Measurements from ENCODE around the gene BBOX1.

Gene BBOX1

DNA sequence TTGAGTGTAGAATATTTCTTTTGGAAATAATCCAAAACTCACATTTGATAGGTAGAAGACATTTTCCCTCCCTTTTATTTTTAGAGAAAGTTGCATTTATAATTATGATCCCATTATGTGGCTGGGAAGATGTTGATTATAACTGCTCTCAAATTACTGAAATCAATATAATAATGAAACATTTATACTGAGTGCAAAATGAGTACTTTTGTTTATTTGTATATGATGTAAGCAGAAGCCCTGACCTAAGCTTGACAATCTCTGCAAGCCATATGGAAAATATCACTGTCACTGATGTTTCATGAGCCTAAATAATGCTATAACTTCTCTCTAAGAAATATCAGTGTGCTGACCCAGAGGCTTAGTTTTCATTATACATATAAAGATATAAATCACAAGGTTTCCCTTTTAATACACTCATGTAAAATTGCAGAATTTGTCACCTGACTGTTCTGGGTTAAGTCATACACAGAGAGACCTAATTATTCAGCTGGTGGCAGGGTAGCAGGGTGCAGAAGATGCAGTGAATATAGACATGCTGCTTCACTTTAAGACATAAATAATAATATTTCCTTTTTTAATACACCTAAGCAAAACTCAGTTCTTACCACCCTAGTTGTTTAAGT lies 99.2 kb downstream of the BBOX1 start:
- peaks cover 50% of the 10 kb centered on the region for H3K9me3 Mint-ChIP-seq
- H3K4me1 Mint-ChIP-seq (ENCODE audit: low read depth) = no peaks in the 10 kb centered on the region
- no peak overlapping the region for H3K4me3 Mint-ChIP-seq
- no peaks in the 10 kb centered on the region for H3K36me3 Mint-ChIP-seq (ENCODE audit: low read depth)
- intact Hi-C loops (cut with micrococcal nuclease) = no loop called here
- no peaks in the 10 kb centered on the region for H3K27me3 Mint-ChIP-seq
- H3K27ac Mint-ChIP-seq = no peak overlapping the region

DNA sequence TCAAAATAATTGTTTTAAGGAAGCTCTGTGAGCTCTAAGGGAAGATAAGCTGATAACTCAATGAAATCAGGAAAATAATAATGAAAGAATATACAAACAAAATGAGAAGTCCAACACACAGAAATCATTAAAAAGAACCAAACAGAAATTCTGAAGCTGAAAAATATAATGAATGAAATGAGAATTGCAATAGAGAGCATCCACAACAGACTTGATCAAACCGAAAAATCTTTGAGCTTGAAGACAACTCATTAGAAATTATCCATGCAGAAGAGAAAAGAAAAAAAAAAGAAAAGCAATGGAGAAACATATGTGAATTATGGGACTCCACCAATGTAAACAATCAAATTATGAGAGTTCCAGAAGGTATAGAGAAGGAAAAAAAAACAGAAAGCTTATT lies 101.0 kb downstream of the BBOX1 start:
- no peaks in the 10 kb centered on the region for H3K36me3 Mint-ChIP-seq (ENCODE audit: low read depth)
- no peak overlapping the region for H3K27ac Mint-ChIP-seq
- H3K4me3 Mint-ChIP-seq = no peak overlapping the region
- intact Hi-C loops (cut with micrococcal nuclease) = no loop called here
- peaks cover 33% of the 10 kb centered on the region for H3K9me3 Mint-ChIP-seq
- no peaks in the 10 kb centered on the region for H3K4me1 Mint-ChIP-seq (ENCODE audit: low read depth)
- no peaks in the 10 kb centered on the region for H3K27me3 Mint-ChIP-seq

DNA sequence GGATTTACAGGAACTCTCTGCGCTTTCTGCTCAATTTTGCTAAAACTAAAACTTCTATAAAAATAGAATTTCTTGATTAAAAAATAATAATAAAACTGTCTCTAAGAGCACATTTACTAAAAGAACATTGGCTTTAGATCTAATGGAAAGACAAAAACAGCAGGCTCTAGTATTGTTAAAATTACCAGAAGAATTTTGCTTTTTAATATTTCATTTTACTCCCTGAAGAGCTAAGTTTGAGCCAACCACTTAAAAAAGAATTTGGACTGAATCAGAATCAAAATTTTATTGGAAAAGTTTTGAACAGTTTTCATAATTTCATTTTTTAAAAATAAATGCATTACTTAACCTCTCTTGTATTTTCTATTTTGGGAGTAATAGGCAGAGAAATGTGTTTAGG lies 107.3 kb downstream of the BBOX1 start:
- no peaks in the 10 kb centered on the region for H3K27me3 Mint-ChIP-seq
- intact Hi-C loops (cut with micrococcal nuclease) = no loop called here

DNA sequence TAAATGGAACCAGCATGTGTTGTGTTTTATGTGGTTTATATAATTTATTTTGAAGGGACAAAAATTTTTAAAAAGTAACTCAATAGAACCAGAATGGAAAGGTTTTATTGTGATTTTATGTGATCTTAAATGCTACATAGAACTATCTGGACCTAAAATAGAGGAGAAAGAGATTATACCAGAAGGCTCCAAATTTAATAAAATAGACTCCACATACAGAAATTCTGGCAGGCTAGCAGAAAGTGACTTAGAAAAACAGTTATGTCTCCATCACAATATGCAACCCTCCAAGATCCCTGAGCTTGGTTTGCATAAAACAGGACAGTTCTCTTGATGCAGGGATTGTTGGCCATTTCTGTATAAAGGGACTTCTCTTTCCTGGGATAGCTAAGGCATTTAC lies 107.9 kb downstream of the BBOX1 start:
- intact Hi-C loops (cut with micrococcal nuclease) = no loop called here
- Mint-ChIP-seq H3K4me1 (ENCODE audit: low read depth) (no peaks in the 10 kb centered on the region), H3K27ac (no peak overlapping the region)

More for the DNA sequence above, 107.3 kb downstream of the BBOX1 start:
- H3K27ac Mint-ChIP-seq = no peak overlapping the region
- H3K4me3 Mint-ChIP-seq = no peak overlapping the region
- no peaks in the 10 kb centered on the region for H3K4me1 Mint-ChIP-seq (ENCODE audit: low read depth)
- H3K9me3 Mint-ChIP-seq = peaks cover 11% of the 10 kb centered on the region
- no peaks in the 10 kb centered on the region for H3K36me3 Mint-ChIP-seq (ENCODE audit: low read depth)

DNA sequence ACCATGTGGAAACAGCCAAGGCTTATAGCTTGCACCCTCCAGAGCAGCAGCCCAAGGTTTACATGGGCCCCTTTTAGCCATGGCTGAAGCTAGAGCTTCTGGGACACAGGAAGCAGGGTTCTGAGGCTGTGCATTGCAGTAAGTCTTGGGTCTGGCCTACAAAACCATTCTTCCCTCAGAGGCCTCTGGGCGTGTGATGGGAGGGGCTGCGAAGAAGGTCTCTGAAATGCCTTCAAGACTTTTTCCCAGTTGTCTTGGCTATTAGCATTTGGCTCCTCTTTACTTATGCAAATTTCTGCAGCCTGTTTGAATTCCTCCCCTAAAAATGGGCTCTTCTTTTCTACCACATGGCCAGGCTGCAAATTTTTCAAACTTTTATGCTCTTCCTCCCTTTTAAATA lies 109.5 kb downstream of the BBOX1 start:
- Mint-ChIP-seq H3K4me3 (no peak overlapping the region), H3K36me3 (ENCODE audit: low read depth) (no peaks in the 10 kb centered on the region), H3K4me1 (ENCODE audit: low read depth) (no peaks in the 10 kb centered on the region), H3K27ac (no peak overlapping the region), H3K9me3 (no peaks in the 10 kb centered on the region), H3K27me3 (no peaks in the 10 kb centered on the region)
- intact Hi-C loops (cut with micrococcal nuclease) = no loop called here

More for the DNA sequence above, 107.9 kb downstream of the BBOX1 start:
- Mint-ChIP-seq H3K36me3 (ENCODE audit: low read depth) (no peaks in the 10 kb centered on the region), H3K9me3 (peaks cover 5% of the 10 kb centered on the region), H3K27me3 (no peaks in the 10 kb centered on the region), H3K4me3 (no peak overlapping the region)

DNA sequence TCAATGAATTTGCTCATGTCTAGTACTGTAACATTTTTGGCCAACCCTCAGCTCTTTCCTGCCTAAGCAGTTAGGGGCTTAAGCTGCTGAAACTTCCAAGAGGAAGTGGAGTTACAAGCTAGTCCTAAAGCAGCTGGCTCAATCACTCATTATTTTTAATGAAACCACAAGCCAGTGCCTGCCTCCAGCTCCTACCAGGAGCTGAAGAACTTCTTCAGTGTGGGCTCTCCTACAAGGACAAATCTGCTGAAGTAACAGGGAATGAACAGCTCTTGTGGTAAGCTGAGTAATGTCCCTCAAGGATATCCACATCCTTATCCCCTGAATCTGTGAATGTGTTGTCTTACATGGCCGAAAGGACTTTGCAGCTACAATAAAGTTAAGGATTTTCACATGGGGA lies 112.5 kb downstream of the BBOX1 start:
- H3K36me3 Mint-ChIP-seq (ENCODE audit: low read depth) = no peaks in the 10 kb centered on the region
- no peaks in the 10 kb centered on the region for H3K27me3 Mint-ChIP-seq
- H3K4me3 Mint-ChIP-seq = no peak overlapping the region
- no peak overlapping the region for H3K27ac Mint-ChIP-seq
- H3K4me1 Mint-ChIP-seq (ENCODE audit: low read depth) = no peaks in the 10 kb centered on the region
- no peaks in the 10 kb centered on the region for H3K9me3 Mint-ChIP-seq
- intact Hi-C loops (cut with micrococcal nuclease) = no loop called here

DNA sequence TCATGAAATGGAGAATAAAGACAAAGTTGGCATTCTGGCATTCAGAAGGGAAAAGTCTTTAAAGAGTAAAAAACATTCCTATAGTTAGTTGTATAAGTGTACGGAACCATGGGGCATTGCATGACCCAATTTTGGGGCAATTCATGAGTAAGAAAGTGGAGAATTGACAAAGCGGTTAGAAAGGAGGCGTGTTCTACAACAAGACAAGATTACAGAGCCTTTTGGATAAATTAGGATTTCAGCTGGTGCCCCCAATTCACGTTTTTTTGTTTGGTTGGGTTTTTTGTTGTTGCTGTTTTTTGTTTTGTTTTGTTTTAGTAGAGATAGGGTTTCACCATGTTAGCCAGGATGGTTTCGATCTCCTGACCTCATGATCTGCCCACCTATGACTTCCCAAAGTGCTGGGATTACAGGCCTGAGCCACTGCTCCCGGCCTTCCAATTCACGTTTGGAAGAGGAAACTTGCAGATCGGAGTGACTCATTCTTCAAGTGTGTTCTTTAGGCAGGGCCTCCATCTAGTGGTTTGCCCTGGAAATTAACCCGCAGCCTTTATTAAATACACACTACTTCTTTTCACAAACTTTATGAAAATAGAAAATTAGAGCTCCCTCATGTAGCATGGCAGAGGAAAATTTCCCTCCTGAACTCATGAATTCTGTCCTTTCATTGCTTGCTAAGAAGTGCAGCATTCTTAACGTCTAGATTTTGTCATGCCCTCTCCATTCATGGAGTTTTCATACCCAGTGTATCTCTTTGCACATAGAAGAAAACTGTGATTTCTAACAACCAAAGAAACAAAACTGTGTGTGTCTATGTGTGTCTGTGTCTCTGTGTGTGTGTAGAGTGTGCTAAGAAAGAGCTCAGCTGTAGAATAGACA lies 118.1 kb downstream of the BBOX1 start:
- H3K9me3 Mint-ChIP-seq = no peaks in the 10 kb centered on the region
- H3K36me3 Mint-ChIP-seq (ENCODE audit: low read depth) = no peaks in the 10 kb centered on the region
- no peaks in the 10 kb centered on the region for H3K4me1 Mint-ChIP-seq (ENCODE audit: low read depth)
- H3K4me3 Mint-ChIP-seq = no peak overlapping the region
- H3K27me3 Mint-ChIP-seq = no peaks in the 10 kb centered on the region
- no peak overlapping the region for H3K27ac Mint-ChIP-seq
- intact Hi-C loops (cut with micrococcal nuclease) = no loop called here

DNA sequence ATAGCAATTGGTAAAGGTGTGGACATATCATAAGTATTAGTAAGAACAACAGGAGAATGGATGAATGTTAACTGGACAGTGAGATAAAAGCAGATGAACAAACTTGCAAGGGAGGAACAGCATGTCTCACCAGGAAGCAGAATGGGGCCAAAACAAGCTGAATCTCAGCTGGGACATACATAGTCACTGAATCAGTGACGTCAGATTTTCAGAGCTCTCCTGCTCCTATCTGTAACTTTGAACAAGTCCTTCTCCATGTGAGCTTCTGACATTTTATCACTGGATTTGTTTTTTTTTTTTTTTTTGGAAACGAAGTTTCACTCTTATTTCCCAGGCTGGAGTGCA lies 118.7 kb downstream of the BBOX1 start:
- H3K36me3 Mint-ChIP-seq (ENCODE audit: low read depth) = no peaks in the 10 kb centered on the region
- no peaks in the 10 kb centered on the region for H3K9me3 Mint-ChIP-seq
- intact Hi-C loops (cut with micrococcal nuclease) = no loop called here
- H3K27me3 Mint-ChIP-seq = no peaks in the 10 kb centered on the region
- no peaks in the 10 kb centered on the region for H3K4me1 Mint-ChIP-seq (ENCODE audit: low read depth)
- no peak overlapping the region for H3K4me3 Mint-ChIP-seq
- H3K27ac Mint-ChIP-seq = no peak overlapping the region

DNA sequence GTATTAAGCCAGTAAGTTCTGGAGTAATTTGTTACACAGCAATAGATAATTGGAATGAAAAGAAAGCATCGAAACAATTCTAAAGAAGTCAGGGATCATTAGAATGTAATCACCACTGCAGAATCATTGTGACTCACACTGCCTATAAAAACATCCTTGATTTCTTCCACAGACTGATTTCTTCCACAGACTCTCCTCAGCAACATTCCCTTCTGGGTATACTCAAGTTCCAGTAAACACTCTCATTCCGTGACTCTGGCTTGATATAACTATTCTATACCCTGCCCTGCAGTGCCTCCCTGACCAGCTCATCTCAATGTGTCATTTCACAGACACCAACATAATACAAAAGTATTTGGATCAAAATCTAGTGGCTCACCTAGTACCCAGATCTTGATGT lies 120.5 kb downstream of the BBOX1 start:
- Mint-ChIP-seq H3K27ac (no peak overlapping the region), H3K27me3 (no peaks in the 10 kb centered on the region), H3K36me3 (ENCODE audit: low read depth) (no peaks in the 10 kb centered on the region), H3K9me3 (no peaks in the 10 kb centered on the region), H3K4me3 (no peak overlapping the region), H3K4me1 (ENCODE audit: low read depth) (no peaks in the 10 kb centered on the region)
- intact Hi-C loops (cut with micrococcal nuclease) = no loop called here

DNA sequence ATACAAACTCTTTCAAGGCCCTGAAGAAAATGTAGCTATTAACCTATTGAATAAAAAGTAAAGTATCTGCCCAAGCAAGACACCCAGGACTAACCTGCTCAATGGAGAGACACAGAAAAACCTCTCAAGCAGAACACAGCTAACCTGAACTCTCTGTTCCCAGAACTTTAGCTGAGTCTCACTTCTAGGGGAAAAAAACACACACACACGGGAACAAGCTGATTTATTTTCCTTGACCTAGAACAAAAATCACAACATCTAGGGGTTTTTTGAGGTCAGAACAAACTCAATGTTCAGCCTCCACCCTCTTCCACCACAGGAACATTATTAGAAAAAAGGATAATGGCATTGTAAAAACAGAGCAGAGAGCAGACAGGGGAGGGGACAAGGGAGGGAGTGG lies 121.6 kb downstream of the BBOX1 start:
- H3K9me3 Mint-ChIP-seq = no peaks in the 10 kb centered on the region
- no peaks in the 10 kb centered on the region for H3K27me3 Mint-ChIP-seq
- H3K4me1 Mint-ChIP-seq (ENCODE audit: low read depth) = no peaks in the 10 kb centered on the region
- no peak overlapping the region for H3K4me3 Mint-ChIP-seq
- no peaks in the 10 kb centered on the region for H3K36me3 Mint-ChIP-seq (ENCODE audit: low read depth)
- no peak overlapping the region for H3K27ac Mint-ChIP-seq
- intact Hi-C loops (cut with micrococcal nuclease) = no loop called here

DNA sequence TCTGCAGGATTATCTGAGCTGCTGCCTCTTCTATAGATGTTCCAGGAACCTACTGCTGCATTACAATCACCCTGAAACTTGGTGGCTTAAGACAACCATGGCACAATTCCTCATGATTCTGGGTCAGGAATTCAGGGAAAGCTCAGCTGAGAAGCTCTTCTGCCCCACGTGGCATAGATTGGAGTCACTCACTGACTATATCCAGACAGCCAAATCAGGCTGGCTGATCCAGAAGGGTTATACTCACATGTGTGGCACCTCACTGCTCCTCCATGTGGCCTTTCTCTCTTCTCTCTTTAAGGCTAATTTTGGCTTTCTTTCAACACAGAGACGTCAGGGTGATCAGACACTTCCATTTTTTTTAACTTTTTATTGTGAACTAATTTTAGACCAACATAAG lies 125.5 kb downstream of the BBOX1 start:
- H3K4me1 Mint-ChIP-seq (ENCODE audit: low read depth) = no peaks in the 10 kb centered on the region
- no peak overlapping the region for H3K27ac Mint-ChIP-seq
- H3K4me3 Mint-ChIP-seq = no peak overlapping the region
- H3K36me3 Mint-ChIP-seq (ENCODE audit: low read depth) = no peaks in the 10 kb centered on the region
- intact Hi-C loops (cut with micrococcal nuclease) = no loop called here
- H3K27me3 Mint-ChIP-seq = no peaks in the 10 kb centered on the region
- H3K9me3 Mint-ChIP-seq = no peaks in the 10 kb centered on the region

DNA sequence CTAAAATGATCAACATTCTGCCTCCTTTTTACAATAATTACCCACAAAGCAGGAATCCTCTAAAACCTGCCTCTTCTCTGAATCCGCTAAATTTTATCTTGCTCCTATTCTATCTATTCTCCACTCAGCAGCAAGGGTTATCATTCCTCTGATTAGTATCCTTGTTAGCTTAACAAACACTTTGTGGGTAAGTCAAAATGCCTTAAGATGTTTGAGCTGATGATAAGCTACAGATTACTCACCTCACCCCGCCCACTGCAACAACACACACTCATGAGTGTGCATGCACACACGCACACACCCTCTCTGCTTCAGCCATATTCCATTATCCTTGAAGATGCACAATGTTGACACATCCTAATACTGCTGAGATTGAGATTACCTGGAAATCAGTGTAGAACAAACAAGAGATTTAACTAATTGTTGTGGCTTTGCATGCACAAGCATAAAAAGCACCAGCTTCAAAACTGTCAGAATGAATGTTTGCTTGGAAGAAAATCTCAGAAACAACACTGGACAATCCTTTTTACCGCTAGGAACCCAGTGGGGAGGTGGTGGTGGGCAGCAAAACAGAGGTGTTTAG lies 130.9 kb downstream of the BBOX1 start:
- no peak overlapping the region for H3K4me3 Mint-ChIP-seq
- H3K4me1 Mint-ChIP-seq (ENCODE audit: low read depth) = no peaks in the 10 kb centered on the region
- no peaks in the 10 kb centered on the region for H3K9me3 Mint-ChIP-seq
- H3K27ac Mint-ChIP-seq = no peak overlapping the region
- H3K27me3 Mint-ChIP-seq = no peaks in the 10 kb centered on the region
- intact Hi-C loops (cut with micrococcal nuclease) = no loop called here
- H3K36me3 Mint-ChIP-seq (ENCODE audit: low read depth) = no peaks in the 10 kb centered on the region

DNA sequence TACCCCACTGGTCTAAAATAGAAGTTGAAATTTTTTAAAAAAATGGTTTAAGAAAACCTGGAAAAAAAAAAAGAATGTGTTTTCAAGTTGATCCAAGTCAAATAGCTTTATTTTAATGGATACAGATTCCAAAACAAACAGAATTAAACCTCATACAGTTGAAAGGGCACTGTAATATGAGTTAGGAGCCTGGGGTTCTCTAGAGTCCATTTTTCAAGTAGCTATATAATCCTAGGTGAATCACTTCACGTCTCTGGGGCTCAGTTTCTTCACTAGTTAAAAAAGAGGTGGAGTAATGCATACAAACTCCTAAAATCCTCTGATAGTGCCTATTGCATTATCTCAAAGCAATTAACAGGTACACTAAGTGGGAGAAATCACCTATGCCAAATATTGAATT lies 132.9 kb downstream of the BBOX1 start:
- H3K9me3 Mint-ChIP-seq = no peaks in the 10 kb centered on the region
- no peak overlapping the region for H3K27ac Mint-ChIP-seq
- no peak overlapping the region for H3K4me3 Mint-ChIP-seq
- H3K27me3 Mint-ChIP-seq = no peaks in the 10 kb centered on the region
- intact Hi-C loops (cut with micrococcal nuclease) = no loop called here
- H3K36me3 Mint-ChIP-seq (ENCODE audit: low read depth) = no peaks in the 10 kb centered on the region
- H3K4me1 Mint-ChIP-seq (ENCODE audit: low read depth) = no peaks in the 10 kb centered on the region

DNA sequence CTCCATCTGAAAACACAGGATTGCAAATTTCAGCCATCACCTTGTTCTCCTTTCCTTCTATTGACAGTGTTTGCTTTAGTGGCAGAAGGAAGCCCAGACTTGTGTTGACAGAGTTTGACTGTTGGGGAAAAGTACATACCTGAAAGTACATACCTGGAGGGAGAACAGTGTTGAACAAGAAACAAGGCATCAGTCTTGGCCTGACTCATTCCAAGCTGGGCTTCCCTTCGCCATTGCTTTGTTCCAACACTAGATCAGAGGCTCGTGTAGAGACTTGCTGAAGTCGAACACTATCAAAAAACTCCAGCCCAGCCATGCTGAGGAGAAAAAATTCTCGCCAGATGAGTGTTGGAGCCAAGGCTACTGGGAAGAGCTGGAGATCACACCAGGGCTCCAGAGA lies 133.4 kb downstream of the BBOX1 start:
- no peak overlapping the region for H3K27ac Mint-ChIP-seq
- intact Hi-C loops (cut with micrococcal nuclease) = no loop called here
- no peak overlapping the region for H3K4me3 Mint-ChIP-seq
- H3K36me3 Mint-ChIP-seq (ENCODE audit: low read depth) = no peaks in the 10 kb centered on the region
- H3K27me3 Mint-ChIP-seq = no peaks in the 10 kb centered on the region
- H3K4me1 Mint-ChIP-seq (ENCODE audit: low read depth) = no peaks in the 10 kb centered on the region
- H3K9me3 Mint-ChIP-seq = no peaks in the 10 kb centered on the region
